Omental fat pad (tissue), 4 donors: ENCODE results near the gene PTPRF. TPM values are rescaled to one million over a fixed set of nuclear protein-coding genes. Genes with fewer than 3 reads are reported as not detected.

Experiments used
- ATAC-seq: fragments of 150-250 bp; one replicate; pipeline ENCODE4 v1.9.1; 2016; ENCODE audit warnings: mild to moderate bottlenecking, moderate library complexity; ENCODE audit not compliant: low FRiP score
- DNase-seq: peaks from one replicate; pipeline ENCODE4 v3.0.0-alpha.2; 2019; ENCODE audit warnings: low spot score
- total RNA-seq, 4 donors: library from RNA; depleted of rRNA; stranded (reverse); fragments of >200 nt; gene quantifications; one replicate each; pipeline ENCODE4 v1.1.0, GENCODE V29; 2016
- TF ChIP-seq, protein P1 (sequence below), 3 donors: fragments of 450-650 bp; IDR thresholded peaks; one replicate each; pipeline ENCODE4 v1.5.1; 2016 to 2017; ENCODE audit warnings: antibody characterized with exemption in 3 of 3, mild to moderate bottlenecking in 3 of 3, moderate library complexity in 2 of 3

PTPRF gene
- total RNA-seq, 4 donors from 2014 or later = 79.1 to 176 (median 139) TPM

DNA sequence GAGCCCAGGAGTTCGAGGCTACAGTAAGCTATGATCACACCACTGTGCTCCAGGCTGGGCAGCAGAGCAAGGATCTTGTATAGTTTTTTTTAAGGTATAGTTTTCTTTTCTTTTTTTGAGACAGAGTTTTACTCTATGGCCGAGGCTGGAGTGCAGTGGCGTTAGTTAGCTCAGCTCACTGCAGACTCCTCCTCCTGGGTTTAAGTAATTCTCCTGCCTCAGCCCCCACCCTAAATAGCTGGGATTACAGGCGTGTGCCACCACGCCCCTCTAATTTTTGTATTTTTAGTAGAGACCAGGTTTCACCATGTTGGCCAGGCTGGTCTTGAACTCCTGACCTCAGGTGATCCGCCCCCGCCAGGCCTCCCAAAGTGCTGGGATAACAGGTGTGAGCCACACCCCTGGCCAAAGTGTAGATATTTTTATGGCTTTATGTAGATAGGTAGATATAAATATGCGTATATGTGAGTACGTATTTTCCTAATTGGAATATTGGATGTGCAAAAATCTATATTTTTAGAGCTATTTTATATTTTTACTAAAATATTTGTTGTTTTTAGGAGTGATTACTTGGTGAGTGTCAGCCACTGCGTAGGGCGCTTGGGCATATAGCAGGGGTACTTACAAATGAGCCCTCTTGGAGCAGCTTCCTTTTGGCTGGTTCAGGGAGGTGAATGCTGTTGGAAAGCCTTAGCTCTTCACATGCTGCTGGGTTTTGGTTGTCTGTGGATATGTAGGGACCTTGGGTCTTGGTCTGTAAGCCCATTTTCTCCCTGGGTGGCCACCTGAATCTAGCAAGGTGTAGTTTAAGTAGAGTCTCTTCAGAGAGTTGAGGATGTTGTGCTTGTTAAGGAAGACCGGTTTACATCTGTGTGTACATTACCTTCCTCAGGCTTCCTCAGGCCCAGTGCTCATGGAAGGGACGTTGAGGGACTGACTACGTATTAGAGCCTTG is 128.8 kb downstream of the PTPRF start:
- TF ChIP-seq, protein P1, sequence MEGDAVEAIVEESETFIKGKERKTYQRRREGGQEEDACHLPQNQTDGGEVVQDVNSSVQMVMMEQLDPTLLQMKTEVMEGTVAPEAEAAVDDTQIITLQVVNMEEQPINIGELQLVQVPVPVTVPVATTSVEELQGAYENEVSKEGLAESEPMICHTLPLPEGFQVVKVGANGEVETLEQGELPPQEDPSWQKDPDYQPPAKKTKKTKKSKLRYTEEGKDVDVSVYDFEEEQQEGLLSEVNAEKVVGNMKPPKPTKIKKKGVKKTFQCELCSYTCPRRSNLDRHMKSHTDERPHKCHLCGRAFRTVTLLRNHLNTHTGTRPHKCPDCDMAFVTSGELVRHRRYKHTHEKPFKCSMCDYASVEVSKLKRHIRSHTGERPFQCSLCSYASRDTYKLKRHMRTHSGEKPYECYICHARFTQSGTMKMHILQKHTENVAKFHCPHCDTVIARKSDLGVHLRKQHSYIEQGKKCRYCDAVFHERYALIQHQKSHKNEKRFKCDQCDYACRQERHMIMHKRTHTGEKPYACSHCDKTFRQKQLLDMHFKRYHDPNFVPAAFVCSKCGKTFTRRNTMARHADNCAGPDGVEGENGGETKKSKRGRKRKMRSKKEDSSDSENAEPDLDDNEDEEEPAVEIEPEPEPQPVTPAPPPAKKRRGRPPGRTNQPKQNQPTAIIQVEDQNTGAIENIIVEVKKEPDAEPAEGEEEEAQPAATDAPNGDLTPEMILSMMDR (IDR thresholded peaks at IDR 0.05) = no peak
- ATAC-seq (no peak), DNase-seq (no peak)

DNA sequence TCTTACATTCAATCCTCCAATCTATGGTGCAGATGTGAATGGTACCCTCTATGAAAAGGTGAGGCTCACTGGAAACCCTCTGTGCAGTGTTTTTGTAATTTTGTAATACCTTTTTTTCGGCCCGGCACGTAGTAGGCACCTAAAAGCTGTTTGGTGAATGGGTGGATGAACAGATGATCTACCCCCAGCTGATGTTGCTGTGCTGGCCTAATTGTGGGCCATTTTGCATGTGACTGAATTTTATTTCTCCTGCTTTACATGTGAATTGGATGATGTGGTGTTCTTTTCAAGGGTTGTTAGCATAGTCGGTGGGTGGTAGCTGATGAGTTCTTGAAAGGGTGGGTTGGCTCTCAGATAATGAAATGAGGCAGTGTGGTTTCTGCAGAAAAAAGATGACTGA is 129.7 kb downstream of the PTPRF start:
- TF ChIP-seq, protein P1 (IDR thresholded peaks at IDR 0.05) = no peak
- no peak for DNase-seq

DNA sequence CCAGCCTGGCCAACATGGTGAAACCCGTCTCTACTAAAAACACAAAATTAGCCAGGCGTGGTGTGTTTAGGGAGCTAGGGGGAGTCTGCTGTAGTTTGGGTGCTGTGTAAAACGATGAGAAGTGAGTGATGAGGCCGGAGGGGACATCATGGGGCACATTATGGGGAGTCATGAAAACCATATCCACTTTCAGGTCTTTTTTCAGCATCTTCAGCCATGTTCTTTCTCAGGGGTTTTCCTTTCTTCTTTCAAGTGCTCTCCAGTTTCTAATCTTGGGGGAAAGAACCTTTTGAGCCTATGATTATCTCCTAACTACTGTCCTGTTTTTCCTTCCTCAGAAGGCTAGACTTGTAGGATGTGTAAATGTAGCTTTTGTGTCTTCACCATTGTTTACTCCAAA is 133.7 kb downstream of the PTPRF start:
- no peak for ATAC-seq
- TF ChIP-seq, protein P1 (IDR thresholded peaks at IDR 0.05) = no peak

More for the DNA sequence above, 129.7 kb downstream of the PTPRF start:
- ATAC-seq = no peak

GRCh38 chr1:43666608-43667007 is 135.9 kb downstream of the PTPRF start:
- TF ChIP-seq, protein P1 (IDR thresholded peaks at IDR 0.05) = no peak
- ATAC-seq (no peak), DNase-seq (no peak)

More for the DNA sequence above, 133.7 kb downstream of the PTPRF start:
- no peak for DNase-seq

DNA sequence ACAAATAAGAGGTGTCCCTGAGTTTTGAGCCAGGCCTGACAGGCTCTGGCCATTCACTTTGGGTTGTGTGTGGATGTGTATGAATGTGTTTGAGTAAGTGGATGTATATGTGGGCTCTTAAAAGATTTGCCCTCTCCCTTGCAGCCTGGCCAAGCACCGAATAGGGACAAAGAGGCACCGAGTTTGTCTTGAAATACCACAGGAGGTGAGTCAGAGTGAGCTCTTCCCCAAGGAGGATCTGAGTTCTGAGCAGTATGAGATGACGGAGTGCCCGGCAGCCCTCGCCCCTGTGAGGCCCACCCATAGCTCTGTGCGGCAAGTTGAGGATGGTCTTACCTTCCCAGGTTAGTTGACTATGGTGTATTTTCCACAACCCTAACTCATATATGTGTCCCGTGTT is 138.3 kb downstream of the PTPRF start:
- DNase-seq (no peak), ATAC-seq (no peak)
- TF ChIP-seq, protein P1 (IDR thresholded peaks at IDR 0.05) = no peak

GRCh38 chr1:43669878-43670277 is 139.2 kb downstream of the PTPRF start:
- no peak for ATAC-seq
- TF ChIP-seq, protein P1 (IDR thresholded peaks at IDR 0.05) = no peak

DNA sequence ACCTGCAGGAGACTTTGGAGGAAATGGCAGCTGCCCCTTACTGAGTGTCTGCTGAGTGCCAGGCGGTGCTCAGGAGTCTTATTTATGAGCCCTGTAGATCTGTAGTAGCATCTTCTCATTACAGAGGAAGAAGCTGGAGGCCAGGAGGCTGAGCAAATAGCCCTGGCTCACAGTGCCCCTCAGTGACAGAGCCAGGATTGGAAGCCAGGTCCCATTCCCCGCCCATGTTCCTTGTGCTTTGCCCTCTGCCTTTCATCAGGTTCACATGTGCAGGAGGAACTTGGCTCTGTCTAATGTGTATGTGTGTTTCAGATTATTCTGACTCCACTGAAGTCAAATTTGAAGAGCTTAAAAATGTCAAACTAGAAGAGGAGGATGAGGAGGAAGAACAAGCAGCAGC is 140.5 kb downstream of the PTPRF start:
- ATAC-seq = no peak
- TF ChIP-seq, protein P1 (IDR thresholded peaks at IDR 0.05) = no peak
- no peak for DNase-seq

More at GRCh38 chr1:43669878-43670277, 139.2 kb downstream of the PTPRF start:
- no peak for DNase-seq
